K562 (cell line): ENCODE results near the gene OR51B5.
A peak's percentile ranks its signal among the peaks of the same experiment; 100 is the strongest.

Source experiments
- ATF6 ChIP-seq: sonication (generic); formaldehyde crosslinking; IDR thresholded peaks from 2 replicates; pipeline ENCODE4 v1.4.0; 2020; ENCODE audit warnings: mild to moderate bottlenecking, missing genetic modification reagents
- CEBPB ChIP-seq: fragments of 450-650 bp; IDR thresholded peaks from 2 replicates; pipeline ENCODE4 v1.6.1; 2016; ENCODE audit warnings: missing genetic modification characterization, missing compliant biosample characterization
- CTCF ChIP-seq, 3 experiments: IDR thresholded peaks in 2 of 3; conservative IDR thresholded peaks in 1 of 3; 2 replicates each; pipeline ENCODE4 v1.5.1; 2011 to 2012; ENCODE audit warnings: low read length in 3 of 3, mild to moderate bottlenecking in 3 of 3, control low read depth in 2 of 3, improper control_type of control experiment in 1 of 3, inconsistent platforms in 1 of 3, low read depth in 1 of 3, mixed read lengths in 1 of 3, moderate library complexity in 1 of 3; ENCODE audit not compliant: insufficient read depth in 2 of 3
- FOSL1 ChIP-seq: fragments of 200-800 bp; sonication (Bioruptor generic); conservative IDR thresholded peaks from 2 replicates; pipeline ENCODE4 v1.6.1; 2016; ENCODE audit warnings: missing genetic modification characterization, missing compliant biosample characterization
- KAT7 ChIP-seq: sonication (generic); formaldehyde crosslinking; IDR thresholded peaks from 2 replicates; pipeline ENCODE4 v1.8.0; 2022; ENCODE audit warnings: missing genetic modification reagents, mild to moderate bottlenecking, borderline replicate concordance
- KDM1A ChIP-seq, 2 experiments: fragments of 450-650 bp; IDR thresholded peaks; 2 replicates each; pipeline ENCODE4 v1.6.1; 2016; ENCODE audit warnings: mild to moderate bottlenecking in 2 of 2
- POLR2A ChIP-seq: fragments of 450-650 bp; conservative IDR thresholded peaks from 2 replicates; pipeline ENCODE4 v1.6.1; 2016
- POLR2AphosphoS2 ChIP-seq: IDR thresholded peaks from 2 replicates; pipeline ENCODE4 v1.6.1; 2012; ENCODE audit warnings: low read length, improper control_type of control experiment
- REST ChIP-seq, 2 experiments: fragments of 450-650 bp; formaldehyde crosslinking in 1 of 2; IDR thresholded peaks; 2 replicates each; pipeline versions ENCODE4 v1.4.0 to v1.6.1; 2014 to 2020; ENCODE audit warnings: mild to moderate bottlenecking in 2 of 2, borderline replicate concordance in 1 of 2, low read depth in 1 of 2
- SIX5 ChIP-seq, 2 experiments: IDR thresholded peaks; 2 replicates each; pipeline ENCODE4 v1.6.1; 2011; ENCODE audit warnings: low read length in 2 of 2, borderline replicate concordance in 1 of 2, low read depth in 1 of 2, mild to moderate bottlenecking in 1 of 2, moderate library complexity in 1 of 2; ENCODE audit not compliant: insufficient read depth in 1 of 2
- USF2 ChIP-seq: sonication (generic); formaldehyde crosslinking; IDR thresholded peaks from 2 replicates; pipeline ENCODE4 v1.5.0; 2020; ENCODE audit warnings: missing genetic modification reagents
- ZNF274 ChIP-seq: IDR thresholded peaks from 2 replicates; pipeline ENCODE4 v1.6.1; 2011; ENCODE audit warnings: low read depth, mild to moderate bottlenecking, low read length, moderate library complexity, borderline replicate concordance
- ZNF280B ChIP-seq: fragments of 250-450 bp; sonication (Bioruptor Pico); IDR thresholded peaks from 2 replicates; pipeline ENCODE4 v1.5.1; 2021; ENCODE audit warnings: mild to moderate bottlenecking
- ZNF512 ChIP-seq: IDR thresholded peaks from 2 replicates; pipeline ENCODE4 v1.6.1; 2016; ENCODE audit warnings: missing genetic modification characterization, missing compliant biosample characterization

- no peak for TF ChIP-seq POLR2AphosphoS2
- TF ChIP-seq CTCF (IDR thresholded peaks at IDR 0.05 in 2 of 3, conservative IDR thresholded peaks at IDR 0.05 in 1 of 3; ENCODE audit: insufficient read depth in 2 of 3, low read depth in 1 of 3, low read length in 3 of 3) = no peak
- TF ChIP-seq KDM1A (IDR thresholded peaks at IDR 0.05) = no peak
- TF ChIP-seq CEBPB (tag) = no peak
- TF ChIP-seq REST (IDR thresholded peaks at IDR 0.05; ENCODE audit: borderline replicate concordance) = no peak
- no peak for TF ChIP-seq REST (CRISPR knock-in tag; IDR thresholded peaks at IDR 0.05; ENCODE audit: low read depth)
- no peak for TF ChIP-seq ZNF280B (CRISPR knock-in tag)
- TF ChIP-seq ATF6 (CRISPR knock-in tag) = no peak
- no peak for TF ChIP-seq ZNF512
- TF ChIP-seq SIX5 (IDR thresholded peaks at IDR 0.05; ENCODE audit: borderline replicate concordance in 1 of 2, insufficient read depth in 1 of 2, low read depth in 1 of 2, low read length in 2 of 2) = no peak
- no peak for TF ChIP-seq POLR2A
- no peak for TF ChIP-seq KAT7 (CRISPR knock-in tag)
- no peak for TF ChIP-seq ZNF274
- peak; percentile 44 for TF ChIP-seq FOSL1 (tag)
- TF ChIP-seq USF2 (CRISPR knock-in tag) = no peak
Measured at GRCh38 chr11:5345831-5346230, 2.5 kb upstream of the OR51B5 start.
